Cardiac muscle cell (in vitro differentiated cells and primary cell): Measurements from ENCODE around the gene IGF2. TPM values are rescaled to one million over a fixed set of nuclear protein-coding genes. Genes with fewer than 3 reads are reported as not detected.

Experiments used
- DNase-seq, 2 donors: peaks; one replicate each; pipeline versions ENCODE4 v3.0.0 to v3.0.0-alpha.2; 2010 to 2017; ENCODE audit warnings: low read depth in 1 of 2, low spot score in 1 of 2
- H3K27ac ChIP-seq: fragments of 200-600 bp; sonication (generic); 2 replicates; pipeline ENCODE4 v1.5.1; 2016
- H3K27me3 ChIP-seq: fragments of 200-600 bp; sonication (generic); 2 replicates; pipeline ENCODE4 v1.6.0; 2016; ENCODE audit warnings: control low read depth
- H3K36me3 ChIP-seq: fragments of 200-600 bp; sonication (generic); 2 replicates; pipeline ENCODE4 v1.5.1; 2016; ENCODE audit warnings: control low read depth
- H3K4me1 ChIP-seq: fragments of 200-600 bp; sonication (generic); 2 replicates; pipeline ENCODE4 v1.8.1; 2017; ENCODE audit warnings: low read depth, mild to moderate bottlenecking, mixed run types
- H3K4me3 ChIP-seq: fragments of 200-600 bp; sonication (generic); 2 replicates; pipeline ENCODE4 v1.5.1; 2016; ENCODE audit warnings: mild to moderate bottlenecking
- H3K9me3 ChIP-seq: fragments of 200-600 bp; sonication (generic); 2 replicates; pipeline ENCODE4 v1.5.1; 2017; ENCODE audit warnings: low read depth, mild to moderate bottlenecking, control low read depth
- polyA plus RNA-seq: library from polyadenylated mRNA; unstranded; fragments of >200 nt; fragmentation: Nextera tagmentation; extraction: Ambion mirVana; gene quantifications from 2 replicates; pipeline ENCODE4 v1.2.1, GENCODE V29; 2016
- total RNA-seq: library from RNA; depleted of rRNA; stranded (reverse); fragments of >200 nt; gene quantifications from 2 replicates; pipeline ENCODE4 v1.2.3, GENCODE V29; 2016
- TF ChIP-seq, protein P1 (sequence below): IDR thresholded peaks from 2 replicates; pipeline ENCODE4 v1.5.1; 2012; ENCODE audit warnings: low read depth, mild to moderate bottlenecking, low read length

Gene IGF2
- total RNA-seq (91.4 and 120 TPM in 2 replicates), polyA plus RNA-seq (136 and 155 TPM in 2 replicates)

DNA sequence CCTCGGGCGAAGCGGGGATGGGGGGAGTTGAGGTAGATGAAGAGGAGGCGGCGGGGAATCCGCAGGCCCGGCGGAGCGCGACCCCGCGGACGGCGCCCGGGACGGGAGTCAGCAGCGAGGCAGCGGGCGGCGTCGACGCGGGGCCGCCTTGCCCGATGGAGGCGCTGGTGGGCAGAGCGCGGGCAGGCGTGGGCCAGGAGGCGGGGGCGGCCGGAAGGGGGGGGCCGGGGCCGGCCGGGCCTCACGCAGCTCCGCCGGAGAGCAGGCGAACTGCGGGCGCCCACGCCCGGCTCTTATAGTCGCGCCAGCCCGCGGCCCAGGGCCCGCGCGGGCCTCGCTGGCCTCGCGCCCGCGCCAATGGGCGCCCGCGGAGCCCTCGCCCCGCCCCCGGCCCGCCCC lies at the start of gene IGF2:
IGF2 (minus strand) TSS at position 267 of the 399 bp plus-strand sequence. CDS start 3,866 bp downstream, outside the sequence.
- no peaks in the 10 kb centered on the region for H3K4me1 ChIP-seq
- H3K9me3 ChIP-seq: no peaks in the 10 kb centered on the region
- H3K27me3 ChIP-seq: peaks cover 69% of the 10 kb centered on the region
- no peaks in the 10 kb centered on the region for H3K36me3 ChIP-seq
- DNase-seq: peak in 1 of 2 donors; percentile 55
- H3K4me3 ChIP-seq: peak within 1 kb of the TSS; percentile 41
- TF ChIP-seq, protein P1, sequence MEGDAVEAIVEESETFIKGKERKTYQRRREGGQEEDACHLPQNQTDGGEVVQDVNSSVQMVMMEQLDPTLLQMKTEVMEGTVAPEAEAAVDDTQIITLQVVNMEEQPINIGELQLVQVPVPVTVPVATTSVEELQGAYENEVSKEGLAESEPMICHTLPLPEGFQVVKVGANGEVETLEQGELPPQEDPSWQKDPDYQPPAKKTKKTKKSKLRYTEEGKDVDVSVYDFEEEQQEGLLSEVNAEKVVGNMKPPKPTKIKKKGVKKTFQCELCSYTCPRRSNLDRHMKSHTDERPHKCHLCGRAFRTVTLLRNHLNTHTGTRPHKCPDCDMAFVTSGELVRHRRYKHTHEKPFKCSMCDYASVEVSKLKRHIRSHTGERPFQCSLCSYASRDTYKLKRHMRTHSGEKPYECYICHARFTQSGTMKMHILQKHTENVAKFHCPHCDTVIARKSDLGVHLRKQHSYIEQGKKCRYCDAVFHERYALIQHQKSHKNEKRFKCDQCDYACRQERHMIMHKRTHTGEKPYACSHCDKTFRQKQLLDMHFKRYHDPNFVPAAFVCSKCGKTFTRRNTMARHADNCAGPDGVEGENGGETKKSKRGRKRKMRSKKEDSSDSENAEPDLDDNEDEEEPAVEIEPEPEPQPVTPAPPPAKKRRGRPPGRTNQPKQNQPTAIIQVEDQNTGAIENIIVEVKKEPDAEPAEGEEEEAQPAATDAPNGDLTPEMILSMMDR: no peak
- no peak within 1 kb of the TSS for H3K27ac ChIP-seq

DNA sequence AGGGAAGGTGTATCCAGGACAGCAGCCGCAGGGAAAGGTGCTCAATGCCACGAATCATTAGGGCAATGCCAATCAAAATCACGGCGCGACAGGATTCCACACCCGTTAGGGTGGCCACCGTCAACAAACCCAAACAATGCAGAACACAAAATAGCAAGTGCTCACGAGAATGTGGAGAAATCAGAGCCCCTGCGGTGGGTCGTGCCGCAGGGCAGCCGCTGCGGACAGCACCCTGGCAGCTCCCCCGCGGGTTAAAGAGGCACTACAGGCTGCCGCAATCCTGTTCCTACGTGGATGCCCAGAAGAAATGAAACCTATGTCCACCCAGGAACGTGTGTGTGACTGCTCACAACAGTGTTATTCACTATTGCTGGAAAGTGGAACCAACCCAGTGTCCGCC lies 49.6 kb upstream of the IGF2 start:
- H3K27ac ChIP-seq: no peak overlapping the region
- TF ChIP-seq, protein P1: no peak
- no peak for DNase-seq
- H3K4me3 ChIP-seq: no peak overlapping the region
- peaks cover 3% of the 10 kb centered on the region for H3K27me3 ChIP-seq
- no peaks in the 10 kb centered on the region for H3K36me3 ChIP-seq
- peaks cover 4% of the 10 kb centered on the region for H3K4me1 ChIP-seq
- H3K9me3 ChIP-seq: no peaks in the 10 kb centered on the region

DNA sequence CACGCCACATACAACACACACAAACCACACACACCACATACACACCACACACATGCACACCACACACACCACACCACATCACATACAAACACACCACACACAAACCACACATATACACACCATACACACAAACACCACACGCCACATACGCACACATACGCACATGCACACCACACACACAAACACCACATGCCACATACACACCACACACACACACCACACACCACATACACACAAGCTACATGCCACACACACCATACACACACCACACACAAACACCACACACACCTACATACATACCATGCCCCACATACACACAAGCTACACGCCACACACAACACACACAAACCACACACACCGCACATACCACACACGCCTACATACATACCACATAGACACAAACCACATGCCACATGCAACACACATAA lies 48.1 kb upstream of the IGF2 start:
- DNase-seq: no peak
- H3K9me3 ChIP-seq: no peaks in the 10 kb centered on the region
- no peaks in the 10 kb centered on the region for H3K4me1 ChIP-seq
- no peak overlapping the region for H3K4me3 ChIP-seq
- peaks cover 6% of the 10 kb centered on the region for H3K27me3 ChIP-seq
- no peaks in the 10 kb centered on the region for H3K36me3 ChIP-seq
- H3K27ac ChIP-seq: no peak overlapping the region
- TF ChIP-seq, protein P1: no peak

DNA sequence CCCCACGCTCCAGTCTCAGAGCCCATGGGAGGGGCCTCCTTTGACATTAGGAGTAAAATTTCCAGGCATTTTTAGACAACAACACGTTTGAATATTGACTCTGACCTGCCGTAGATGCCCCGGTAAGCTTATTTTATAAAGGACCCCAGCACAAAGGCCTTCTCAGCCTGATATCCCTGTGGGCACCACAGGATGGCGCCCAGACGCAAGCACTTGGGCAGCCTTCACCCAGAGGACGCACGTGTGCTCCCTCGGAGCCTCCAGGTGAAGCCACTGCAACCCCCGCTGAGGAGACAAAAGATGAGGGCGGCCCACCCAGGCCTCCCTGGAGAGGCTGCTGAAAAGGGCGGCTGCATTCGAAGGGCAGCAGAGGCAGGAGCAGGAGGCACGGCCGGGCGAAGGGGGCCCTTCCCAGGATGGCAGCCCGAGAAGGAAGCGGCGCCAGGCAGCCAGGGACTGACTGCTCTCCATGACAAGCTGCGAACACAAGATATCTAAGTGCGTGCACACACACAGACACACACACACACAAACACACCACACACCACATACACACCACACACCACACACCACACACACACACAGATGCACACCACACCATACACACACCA lies 47.6 kb upstream of the IGF2 start:
- DNase-seq: peak; percentile 30 to 79
- no peaks in the 10 kb centered on the region for H3K4me1 ChIP-seq
- no peaks in the 10 kb centered on the region for H3K36me3 ChIP-seq
- no peaks in the 10 kb centered on the region for H3K9me3 ChIP-seq
- no peak overlapping the region for H3K27ac ChIP-seq
- H3K27me3 ChIP-seq: peaks cover 6% of the 10 kb centered on the region
- no peak overlapping the region for H3K4me3 ChIP-seq
- TF ChIP-seq, protein P1: peak; percentile 47

DNA sequence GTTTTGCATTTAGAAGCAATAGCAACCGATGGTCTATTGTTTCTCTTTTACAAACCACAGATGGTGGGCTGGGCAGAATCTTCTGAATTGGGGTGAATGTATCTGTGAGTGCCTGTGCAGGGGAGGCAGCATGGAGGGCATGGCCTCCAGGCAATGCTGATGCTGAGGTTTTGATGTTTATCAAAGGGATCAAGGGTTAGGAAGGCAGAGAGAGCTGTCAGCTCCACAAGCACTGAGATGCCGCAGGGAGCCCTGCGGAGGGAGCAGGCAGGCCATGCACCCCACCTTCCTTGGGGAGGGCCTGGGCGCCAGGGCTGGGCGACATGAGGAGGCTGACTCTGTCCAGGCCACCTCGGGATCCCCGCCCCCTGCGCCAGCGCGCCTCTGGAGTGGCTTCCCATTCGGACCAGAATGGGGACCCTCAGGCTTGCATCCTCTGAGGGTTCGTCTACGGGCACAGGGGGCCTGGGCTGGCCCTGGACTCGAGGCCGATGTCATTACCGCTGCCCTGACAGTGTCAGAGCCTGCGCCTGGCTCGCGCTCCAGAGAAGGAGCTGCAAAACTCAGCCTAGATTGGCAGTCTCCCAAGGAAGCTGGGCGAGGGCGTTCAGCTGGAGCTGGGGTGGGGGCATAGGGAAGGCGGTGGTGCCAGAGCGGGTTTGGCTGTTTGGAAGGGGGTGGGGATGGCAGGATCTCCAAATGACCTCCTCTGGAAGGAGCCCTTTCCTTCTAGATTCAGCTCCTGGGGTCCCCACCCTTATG lies 46.3 kb upstream of the IGF2 start:
- H3K27me3 ChIP-seq: peaks cover 6% of the 10 kb centered on the region
- no peak for DNase-seq
- H3K4me3 ChIP-seq: no peak overlapping the region
- no peak overlapping the region for H3K27ac ChIP-seq
- H3K4me1 ChIP-seq: no peaks in the 10 kb centered on the region
- TF ChIP-seq, protein P1: no peak
- H3K9me3 ChIP-seq: no peaks in the 10 kb centered on the region
- H3K36me3 ChIP-seq: no peaks in the 10 kb centered on the region
